ENCODE measurements around the gene IQCE. TPM values are rescaled to one million over a fixed set of nuclear protein-coding genes. Genes with fewer than 3 reads are reported as not detected.
A peak's percentile ranks its signal among the peaks of the same experiment; 100 is the strongest.

IQCE gene
- total and polyA plus RNA-seq, 10 of the 15 experiments (the other 5 are each of a cell fraction or from before 2014, with no cell fraction given): 0.37 to 8.1 (median 3.7) TPM

GRCh38 chr7:2529161-2530070 lies 29.4 kb upstream of the IQCE start (continued):
- TF ChIP-seq TBL1XR1 (IDR thresholded peaks at IDR 0.05; ENCODE audit: low read depth, low read length): 0 out of 2 replicates have a peak, but pooled peaks have one; percentile 15
- TF ChIP-seq CBFB (IDR thresholded peaks at IDR 0.05; ENCODE audit: low read depth): no peak
- TF ChIP-seq EP300 (IDR thresholded peaks at IDR 0.05; ENCODE audit: borderline replicate concordance in 1 of 2, control insufficient read depth in 1 of 2, low read depth in 2 of 2, low read length in 2 of 2): peak in 1 of 2 experiments; percentile 34; a peak in 1 of 4 replicates
- no peak for TF ChIP-seq ZSCAN29 (IDR thresholded peaks at IDR 0.05)
- no peak for TF ChIP-seq ZBTB40 (IDR thresholded peaks at IDR 0.05; ENCODE audit: borderline replicate concordance)
- no peak for TF ChIP-seq MTA3 (IDR thresholded peaks at IDR 0.05; ENCODE audit: borderline replicate concordance, low read length)
- TF ChIP-seq POLR2A (IDR thresholded peaks at IDR 0.05; ENCODE audit: low read depth, low read length): peak; percentile 9; the same call in 1 of the 2 replicates
- no peak for TF ChIP-seq HDAC2 (IDR thresholded peaks at IDR 0.05)
- TF ChIP-seq SPI1 (IDR thresholded peaks at IDR 0.05; ENCODE audit: borderline replicate concordance, insufficient read depth, low read depth, low read length): peak; percentile 84; the same call in 1 of the 2 replicates
- peak; percentile 71 for TF ChIP-seq USF1 (IDR thresholded peaks at IDR 0.05; ENCODE audit: borderline replicate concordance, extremely low read length, insufficient read depth, low read depth, low read length)
- TF ChIP-seq TCF7 (IDR thresholded peaks at IDR 0.05; ENCODE audit: borderline replicate concordance): no peak
- TF ChIP-seq ATF7 (IDR thresholded peaks at IDR 0.05; ENCODE audit: low read depth): no peak
- no peak for TF ChIP-seq WRNIP1 (IDR thresholded peaks at IDR 0.05; ENCODE audit: borderline replicate concordance, low read depth, low read length)
- TF ChIP-seq SMAD5 (IDR thresholded peaks at IDR 0.05; ENCODE audit: low read depth): no peak
- no peak for TF ChIP-seq BCL11A (IDR thresholded peaks at IDR 0.05; ENCODE audit: low read depth, low read length)
- TF ChIP-seq CBX5 (IDR thresholded peaks at IDR 0.05; ENCODE audit: low read depth): no peak
- no peak for TF ChIP-seq ZNF24 (IDR thresholded peaks at IDR 0.05)
- no peak for TF ChIP-seq RELA (IDR thresholded peaks at IDR 0.05; ENCODE audit: borderline replicate concordance, partially characterized antibody)
- no peak for TF ChIP-seq TARDBP (IDR thresholded peaks at IDR 0.05; ENCODE audit: borderline replicate concordance)
- no peak for TF ChIP-seq ATF3 (IDR thresholded peaks at IDR 0.05; ENCODE audit: borderline replicate concordance, extremely low read depth, low read depth, low read length)
- TF ChIP-seq MEF2B (IDR thresholded peaks at IDR 0.05; ENCODE audit: partially characterized antibody, poor library complexity, severe bottlenecking): peak; percentile 45
- TF ChIP-seq IRF5 (IDR thresholded peaks at IDR 0.05; ENCODE audit: borderline replicate concordance): no peak
- TF ChIP-seq ASH2L (IDR thresholded peaks at IDR 0.05; ENCODE audit: borderline replicate concordance, low read depth): no peak
